Measurements from ENCODE around the gene ARMCX5. TPM values are rescaled to one million over a fixed set of nuclear protein-coding genes. Genes with fewer than 3 reads are reported as not detected.

ARMCX5 gene
- 3.1 TPM for total RNA-seq
- long read RNA-seq, transcript ARMCX5-205 (3 exons, 822 nt): major isoform, 6 of 10 reads
- long read RNA-seq, partial matches to known transcripts: 0 of 10 reads
- long read RNA-seq, other reads (novel, unspliced or antisense): 2 of 10 reads

DNA sequence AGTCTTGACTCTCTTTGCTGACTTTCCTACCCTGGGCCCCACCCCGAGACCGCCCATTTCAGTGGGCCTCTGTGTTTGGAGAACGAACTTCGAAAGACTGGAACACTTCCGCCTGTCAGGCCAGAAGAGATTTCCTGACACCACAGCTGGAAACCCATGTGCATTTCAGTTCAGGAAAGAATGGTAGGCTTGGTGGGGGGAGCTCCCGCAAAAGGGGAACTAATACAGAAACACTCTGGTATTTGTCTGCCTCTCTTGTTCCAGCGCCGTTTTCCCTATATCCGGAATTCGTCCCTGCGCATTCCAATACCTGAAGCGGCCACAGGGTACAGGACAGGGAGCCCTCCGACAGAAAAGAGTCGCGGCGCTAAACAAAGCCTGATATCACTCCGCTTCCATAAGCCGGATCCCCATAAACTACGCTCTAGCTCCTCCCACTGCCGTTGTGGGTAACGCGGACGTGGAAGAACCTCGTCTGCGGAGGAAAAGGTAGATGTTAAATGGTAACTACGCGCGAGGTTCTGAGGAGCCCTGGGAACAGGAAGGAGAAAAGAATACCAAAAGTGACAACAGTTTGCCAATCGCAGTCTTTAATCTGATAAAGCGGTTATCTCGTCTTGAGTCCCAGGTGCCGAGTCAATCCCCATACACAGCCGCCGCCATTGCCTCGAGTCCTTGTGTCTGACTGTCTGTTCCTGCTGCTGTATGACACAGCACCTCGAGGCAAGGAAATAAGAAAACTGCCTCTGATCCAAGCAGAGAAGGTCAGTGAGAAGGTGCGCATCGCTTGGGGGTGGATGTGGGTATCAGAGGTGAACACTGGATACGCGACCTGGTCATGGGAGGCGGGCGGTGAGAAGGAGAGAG, at the start of gene ARMCX5:
ARMCX5 (plus strand) TSS at position 432 of the 867 bp plus-strand sequence. CDS start 2,627 bp downstream, outside the sequence.
- ATAC-seq (ENCODE audit: poor library complexity) (peak; percentile 99), DNase-seq (peak; percentile 77)
- intact Hi-C loops (cut with DNase I): no loop called here

DNA sequence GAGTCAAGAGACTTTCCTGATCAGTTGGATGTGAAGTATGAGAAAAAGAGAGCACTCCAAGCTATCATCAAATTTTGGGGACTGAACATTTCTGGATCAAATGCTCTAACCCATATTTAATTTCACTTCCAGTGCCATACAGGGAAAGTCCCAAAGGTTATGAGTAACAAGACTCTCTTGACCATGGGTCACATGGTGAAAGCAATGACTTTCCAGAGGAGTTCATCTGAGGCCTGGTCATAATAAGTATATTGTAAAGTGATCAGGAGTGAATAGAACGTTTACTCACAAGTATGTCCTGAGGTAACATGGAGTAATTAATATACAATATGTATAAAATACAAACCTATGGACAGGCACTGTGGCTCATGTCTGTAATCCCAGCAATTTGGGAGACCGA, 40.7 kb upstream of the ARMCX5 start:
- intact Hi-C loops (cut with DNase I): no loop called here
- no peak for DNase-seq
- ATAC-seq (ENCODE audit: poor library complexity): no peak

DNA sequence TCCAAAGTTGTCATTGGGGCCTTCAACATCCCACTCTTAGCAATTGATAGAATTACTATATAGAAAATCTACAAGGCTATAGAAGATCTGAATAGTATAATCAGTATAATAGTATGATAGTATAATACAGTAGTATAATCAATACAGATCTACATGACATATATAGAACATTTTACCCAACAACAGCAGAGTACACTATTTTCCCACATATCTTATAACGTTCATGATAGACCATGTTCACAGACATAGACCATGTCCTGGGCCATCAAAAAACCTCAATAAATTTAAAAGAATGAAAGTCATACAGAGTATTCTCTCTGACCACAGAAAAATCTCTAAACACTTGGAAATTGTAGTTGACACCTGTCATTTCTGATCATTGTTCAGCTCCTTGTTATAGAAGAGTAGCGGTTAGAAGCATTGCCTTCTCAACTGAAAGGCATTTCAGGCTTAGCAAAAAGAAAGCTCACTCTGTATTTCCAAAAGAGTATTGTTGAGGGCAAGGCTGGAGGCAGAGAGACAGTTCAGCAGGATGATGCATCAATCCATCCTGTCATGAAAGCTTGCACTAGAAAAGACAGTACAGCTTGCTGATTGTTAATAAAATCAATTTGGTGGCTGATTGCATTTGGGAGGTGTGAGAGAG, 38.8 kb upstream of the ARMCX5 start:
- ATAC-seq (ENCODE audit: poor library complexity): no peak
- intact Hi-C loops (cut with DNase I): no loop called here
- DNase-seq: no peak

DNA sequence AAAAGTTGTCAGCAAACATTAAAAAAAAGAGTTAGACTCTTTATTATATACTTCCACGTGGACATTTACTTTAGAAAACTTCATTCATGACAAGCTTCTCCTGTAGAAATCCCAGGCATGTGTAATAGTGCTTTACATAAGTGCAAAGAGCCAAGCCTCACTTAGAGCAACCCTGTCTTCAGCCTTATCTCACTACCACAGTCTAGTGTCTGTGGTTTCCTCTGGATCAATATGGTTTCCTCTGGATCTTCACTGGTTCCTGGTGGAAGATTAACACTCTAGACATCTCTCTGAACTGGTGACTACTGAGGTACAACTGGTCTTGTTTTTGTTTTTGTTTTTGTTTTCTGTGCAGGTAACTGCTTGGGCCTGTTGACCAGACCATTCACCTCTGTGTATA, 18.4 kb upstream of the ARMCX5 start:
- ATAC-seq (ENCODE audit: poor library complexity) (no peak), DNase-seq (no peak)
- intact Hi-C loops (cut with DNase I): no loop called here

DNA sequence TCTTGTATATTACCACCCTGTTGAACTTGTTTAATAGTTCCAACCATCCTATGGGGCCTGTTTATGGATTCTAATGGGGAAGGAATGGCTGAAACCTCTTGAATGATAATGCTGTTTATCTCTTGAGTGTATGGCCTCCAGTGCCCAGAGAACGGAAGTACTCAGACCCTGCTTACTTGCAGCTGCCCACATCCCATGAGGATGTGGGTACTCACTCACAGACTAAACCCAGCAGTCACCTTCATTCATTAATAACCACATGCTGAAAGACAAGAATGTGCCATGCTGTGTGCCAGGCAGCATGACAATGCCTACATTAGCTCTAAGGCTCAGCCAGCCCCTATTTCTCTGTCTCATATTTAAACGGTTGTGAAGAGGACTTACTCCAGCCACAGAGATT, 5.9 kb upstream of the ARMCX5 start:
- ATAC-seq (ENCODE audit: poor library complexity): no peak
- DNase-seq: no peak
- intact Hi-C loops (cut with DNase I): no loop called here

DNA sequence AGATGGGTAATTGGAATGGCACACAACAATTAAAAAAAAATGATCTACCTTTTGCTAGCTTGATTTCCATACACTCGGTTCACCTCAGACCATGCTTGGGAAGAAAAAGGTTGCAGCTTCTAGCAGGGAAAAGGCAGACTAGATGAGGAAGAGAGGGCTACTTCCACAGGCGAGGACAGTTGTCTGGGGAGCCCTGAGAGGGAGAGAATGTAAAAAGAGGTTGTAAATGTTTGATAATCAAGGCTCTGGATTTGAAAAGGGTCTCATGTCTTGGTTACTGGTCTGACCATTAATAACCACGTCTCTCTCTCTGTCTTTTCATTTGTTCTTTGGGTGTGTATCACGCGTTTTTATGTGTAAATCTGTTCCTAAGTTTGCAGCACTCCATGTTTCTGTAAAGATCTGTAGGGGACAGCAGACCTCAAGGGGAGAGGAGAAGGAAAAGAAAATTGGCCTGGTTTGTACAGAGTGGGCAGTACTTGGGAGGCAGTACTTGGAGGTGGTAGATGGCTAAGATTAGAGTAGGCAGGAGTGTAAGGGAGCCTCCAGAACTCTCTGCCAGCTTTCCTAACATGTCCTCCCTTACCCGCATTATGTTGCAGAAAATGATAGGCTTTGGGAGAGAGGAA, 750 bp downstream of the ARMCX5 start:
- intact Hi-C loops (cut with DNase I): no loop called here
- ATAC-seq (ENCODE audit: poor library complexity) (peak; percentile 43), DNase-seq (no peak)

DNA sequence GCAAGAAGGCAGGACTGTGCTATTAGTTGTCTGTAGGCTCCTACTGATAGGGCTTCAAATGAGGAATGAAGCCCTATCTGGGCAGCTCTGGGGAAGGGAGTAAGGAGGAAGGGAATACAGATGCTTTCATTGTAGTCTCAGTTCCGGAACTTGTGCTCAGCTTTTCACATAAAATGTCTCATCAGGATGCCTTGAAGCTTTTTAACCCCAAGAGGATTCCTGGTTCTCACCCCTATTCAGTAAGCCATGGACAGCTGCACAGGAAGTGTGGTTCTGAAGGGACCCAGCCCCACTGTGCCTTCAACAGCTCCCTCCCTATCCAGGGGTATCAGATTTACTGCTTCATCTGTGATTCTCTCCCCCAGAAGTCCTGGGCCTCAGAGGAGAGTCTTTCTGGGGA, 5.0 kb downstream of the ARMCX5 start:
- intact Hi-C loops (cut with DNase I): no loop called here
- ATAC-seq (ENCODE audit: poor library complexity): no peak

DNA sequence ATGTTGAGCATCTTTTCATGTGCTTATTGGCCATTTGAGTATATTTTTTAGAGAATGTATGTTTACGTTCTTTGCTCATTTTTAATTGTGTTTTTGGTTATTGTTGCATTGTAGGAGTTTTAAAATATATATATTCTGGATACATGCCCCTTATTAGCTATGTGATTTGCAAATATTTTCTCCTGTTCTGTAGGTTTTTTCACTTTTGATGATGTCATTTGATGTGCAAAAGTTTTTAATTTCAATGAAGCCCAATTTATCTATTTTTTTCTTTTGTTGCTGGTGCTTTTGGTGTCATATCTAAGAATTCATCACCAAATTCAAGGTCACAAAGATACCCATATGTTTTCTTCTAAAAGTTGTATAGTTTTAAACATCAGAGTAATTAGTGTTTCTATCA, 6.8 kb downstream of the ARMCX5 start:
- DNase-seq: no peak
- intact Hi-C loops (cut with DNase I): no loop called here

More for the DNA sequence above, 5.0 kb downstream of the ARMCX5 start:
- no peak for DNase-seq

DNA sequence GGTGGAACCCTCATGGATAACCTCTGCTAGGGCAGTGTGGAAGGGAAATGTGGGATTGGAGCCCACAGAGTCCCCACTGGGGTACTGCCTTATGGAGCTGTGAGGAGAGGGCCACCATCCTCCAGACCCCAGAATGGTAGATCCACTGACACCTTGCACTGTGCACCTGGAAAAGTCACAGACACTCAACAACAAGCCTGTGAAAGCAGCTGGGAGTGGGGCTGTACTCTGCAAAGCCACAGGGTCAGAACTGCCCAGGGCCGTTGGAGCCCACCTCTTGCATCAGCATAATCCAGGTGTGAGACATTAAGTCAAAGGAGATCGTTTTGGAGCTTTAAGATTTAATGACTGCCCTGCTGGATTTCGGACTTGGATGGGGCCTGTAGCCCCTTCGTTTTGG, 11.6 kb downstream of the ARMCX5 start:
- no peak for ATAC-seq (ENCODE audit: poor library complexity)
- intact Hi-C loops (cut with DNase I): no loop called here
- no peak for DNase-seq

More for the DNA sequence above, 6.8 kb downstream of the ARMCX5 start:
- no peak for ATAC-seq (ENCODE audit: poor library complexity)

DNA sequence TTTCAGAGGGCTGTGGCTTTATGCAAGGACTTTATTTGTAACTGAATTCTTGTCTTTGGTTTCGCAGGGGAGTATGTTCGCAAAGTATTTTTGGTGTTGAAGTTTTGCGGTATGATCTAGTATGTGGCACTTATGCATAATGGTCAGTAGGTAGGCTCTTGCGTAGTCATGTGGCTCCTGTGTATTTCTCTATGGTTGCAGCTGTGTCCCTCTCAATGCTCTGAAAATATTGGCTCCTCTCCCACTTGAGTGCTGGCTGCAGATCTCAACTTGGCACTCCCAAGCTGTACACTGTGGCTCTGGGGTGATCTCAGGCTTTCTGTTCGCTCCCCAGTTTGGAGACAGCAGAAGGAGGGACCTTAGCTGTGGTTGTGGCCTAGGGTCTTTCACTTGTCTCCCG, 24.8 kb downstream of the ARMCX5 start:
- DNase-seq: no peak
- ATAC-seq (ENCODE audit: poor library complexity): peak; percentile 89
- intact Hi-C loops (cut with DNase I): no loop called here

DNA sequence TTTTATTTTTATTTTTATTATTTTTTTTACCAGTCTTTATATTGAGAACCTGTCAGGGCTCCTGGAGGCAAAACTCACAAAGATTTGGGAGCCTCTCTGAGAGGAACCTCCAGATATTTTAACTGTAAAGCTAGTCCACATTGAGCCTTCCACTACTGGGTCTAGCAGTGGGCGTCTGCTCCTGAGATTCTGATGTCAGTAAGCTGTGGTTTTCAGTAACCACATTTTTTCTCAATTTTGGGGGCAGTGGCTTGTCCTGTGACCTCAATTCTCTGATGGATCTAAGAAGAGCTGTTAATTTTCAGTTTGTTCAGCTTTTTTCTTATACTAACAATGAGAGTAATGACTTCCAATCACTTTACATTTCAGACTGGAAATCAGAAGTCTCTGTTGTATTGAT, 28.3 kb downstream of the ARMCX5 start:
- DNase-seq (no peak), ATAC-seq (ENCODE audit: poor library complexity) (no peak)
- intact Hi-C loops (cut with DNase I): no loop called here

DNA sequence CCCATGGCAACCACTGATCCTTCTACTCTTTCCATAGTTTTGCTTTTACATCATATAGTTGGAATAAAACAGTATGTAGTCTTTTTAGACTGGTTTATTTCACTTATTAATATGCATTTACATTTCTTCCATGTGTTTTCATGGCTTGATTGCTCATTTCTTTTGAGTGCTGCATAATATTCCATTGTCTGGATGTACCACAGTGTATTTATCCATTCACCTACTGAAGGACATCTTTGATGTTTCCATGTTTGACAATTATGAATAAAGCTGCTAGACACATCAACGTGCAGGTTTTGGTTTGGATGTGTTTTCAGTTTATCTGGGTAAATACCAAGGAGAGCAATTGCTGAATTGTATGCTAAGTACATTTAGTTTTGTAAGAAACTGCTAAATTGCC, 38.2 kb downstream of the ARMCX5 start:
- intact Hi-C loops (cut with DNase I): no loop called here
- DNase-seq (no peak), ATAC-seq (ENCODE audit: poor library complexity) (no peak)

DNA sequence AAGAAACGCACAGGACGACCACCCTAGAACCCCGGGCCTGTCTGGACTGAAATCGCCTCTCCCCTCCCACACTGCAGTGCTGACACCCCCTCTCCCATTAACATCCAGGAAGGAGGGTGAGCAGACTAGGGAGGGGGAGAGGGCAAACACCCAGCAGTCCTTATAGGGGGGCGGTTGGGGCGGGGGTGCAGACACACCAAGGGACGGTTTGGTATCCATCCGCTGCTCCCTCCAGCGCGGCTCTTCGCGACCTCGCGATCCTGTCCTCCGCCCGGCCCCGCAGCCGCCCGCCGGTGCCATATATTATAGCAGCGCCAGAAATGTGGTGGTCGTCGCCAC, 51.6 kb downstream of the ARMCX5 start:
- intact Hi-C loops (cut with DNase I): no loop called here
- ATAC-seq (ENCODE audit: poor library complexity): peak; percentile 43
- no peak for DNase-seq

DNA sequence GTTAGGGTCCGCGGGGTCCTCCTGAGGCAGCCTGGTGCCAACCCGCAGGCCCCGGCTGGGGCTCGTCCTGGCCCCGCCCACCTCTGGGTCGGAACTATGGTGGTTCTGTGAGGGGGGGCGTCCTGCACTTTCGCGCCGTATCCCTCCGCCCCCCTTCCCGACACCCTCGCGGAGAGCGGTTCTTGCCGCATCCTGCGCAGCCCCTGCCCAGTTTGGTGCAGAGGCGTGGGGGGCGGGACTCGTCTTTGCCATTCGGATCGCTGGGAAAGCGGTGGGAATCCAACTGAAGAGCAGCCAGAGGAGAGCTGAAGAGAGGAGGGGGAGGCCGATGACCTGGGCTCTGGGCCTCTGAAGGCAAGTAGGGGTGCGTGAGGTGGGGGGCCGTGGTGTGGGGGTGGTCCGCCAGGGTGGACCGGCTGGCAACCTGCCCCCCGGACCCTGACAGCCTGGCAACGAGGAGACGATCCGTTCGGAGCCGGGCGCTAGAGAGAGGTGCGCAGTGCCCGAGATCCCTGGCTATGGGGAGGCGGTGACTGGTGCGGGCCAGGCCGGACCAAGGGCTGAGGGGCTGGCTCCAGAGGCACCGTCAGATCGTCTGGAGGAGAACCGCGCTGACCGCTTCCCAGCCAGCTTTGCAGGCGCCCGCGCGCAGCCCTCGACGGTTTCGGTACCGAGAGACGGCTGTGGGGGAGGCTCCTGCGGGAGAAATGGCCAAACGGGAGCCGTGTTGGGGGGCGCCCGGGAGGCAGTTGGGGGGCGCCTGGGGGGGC, 52.1 kb downstream of the ARMCX5 start, which contains the start of gene GPRASP1:
GPRASP1 (plus strand) TSS at position 242 of the 770 bp plus-strand sequence. CDS start 2,431 bp downstream, outside the sequence.
- DNase-seq (peak; percentile 67), ATAC-seq (ENCODE audit: poor library complexity) (peak; percentile 85)
- intact Hi-C loops (cut with DNase I): no loop called here

DNA sequence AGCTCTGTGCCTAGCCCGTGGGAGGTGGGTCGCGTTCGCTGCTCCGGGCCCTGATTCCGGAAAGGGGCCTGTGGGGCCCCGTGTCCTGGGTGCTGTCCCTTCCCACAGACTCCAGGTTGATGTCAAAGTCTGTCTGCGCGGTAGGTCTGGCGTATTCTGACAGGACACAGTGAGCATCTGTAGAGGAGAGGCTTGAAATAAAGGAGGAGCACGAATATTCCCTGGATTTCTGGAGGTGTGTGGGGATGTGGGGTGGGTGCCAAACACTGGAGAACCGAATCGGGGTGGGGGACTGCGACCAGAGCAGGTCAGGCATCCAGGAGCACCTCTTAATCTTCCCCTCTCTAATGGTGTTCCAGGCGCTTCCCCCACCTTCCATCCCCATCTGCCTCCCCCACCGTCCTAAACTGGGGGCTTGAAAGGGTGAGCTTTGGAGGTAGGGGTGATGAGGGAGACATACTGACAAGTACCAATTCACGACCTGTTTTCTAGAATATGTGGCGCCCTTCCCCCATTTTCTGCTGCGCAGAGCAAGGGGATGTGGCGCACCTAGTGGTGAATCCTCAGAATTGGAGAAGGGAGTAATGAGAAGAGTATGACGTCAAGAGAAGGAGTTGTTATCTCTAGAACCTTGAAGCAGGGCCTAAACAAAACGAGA, 52.8 kb downstream of the ARMCX5 start:
- DNase-seq (no peak), ATAC-seq (ENCODE audit: poor library complexity) (peak; percentile 68)
- intact Hi-C loops (cut with DNase I): no loop called here

Measured in Right ventricle myocardium superior (tissue), 1 donor.